IPS-20b (cell line): Measurements from ENCODE around the gene SLC39A7.
"Not testable (repeated sequence)": the region's sequence is repeated elsewhere in the genome, so short reads cannot be mapped to it uniquely, and the experiment has no call there.

ENCODE experiments used
- H3K27ac ChIP-seq: one replicate; pipeline ENCODE4 v1.5.1; 2013; ENCODE audit warnings: low read length
- H3K27me3 ChIP-seq: 2 replicates; pipeline ENCODE4 v1.6.1; 2013; ENCODE audit warnings: mild to moderate bottlenecking, low read length, inconsistent platforms; ENCODE audit not compliant: insufficient read depth
- H3K36me3 ChIP-seq: 2 replicates; pipeline ENCODE4 v1.6.1; 2013; ENCODE audit warnings: low read depth, mild to moderate bottlenecking, inconsistent platforms, low read length, moderate library complexity; ENCODE audit not compliant: insufficient read depth
- H3K4me1 ChIP-seq: 2 replicates; pipeline ENCODE4 v1.6.1; 2013; ENCODE audit warnings: mild to moderate bottlenecking, control low read depth, inconsistent platforms, low read length, moderate library complexity; ENCODE audit not compliant: insufficient read depth
- H3K4me3 ChIP-seq: 2 replicates; pipeline ENCODE4 v1.5.1; 2013; ENCODE audit warnings: mild to moderate bottlenecking, low read length, inconsistent platforms
- H3K9ac ChIP-seq: 2 replicates; pipeline ENCODE4 v1.6.1; 2013; ENCODE audit warnings: low read depth, mild to moderate bottlenecking, inconsistent platforms, low read length, moderate library complexity
- H3K9me3 ChIP-seq: 2 replicates; pipeline ENCODE4 v1.6.1; 2013; ENCODE audit warnings: mild to moderate bottlenecking, low read depth, low read length, inconsistent platforms; ENCODE audit not compliant: insufficient read depth

SLC39A7 gene

GRCh38 chr6:33211666-33212422 lies 11.2 kb downstream of the SLC39A7 start:
- Histone ChIP-seq H3K4me1 (peaks cover 12% of the 10 kb centered on the region; the same call in 1 of the 2 replicates), H3K9me3 (no peaks in the 10 kb centered on the region), H3K27me3 (peaks cover 75% of the 10 kb centered on the region), H3K27ac (no peak overlapping the region), H3K4me3 (no peak overlapping the region), H3K36me3 (peaks cover 17% of the 10 kb centered on the region), H3K9ac (no peak overlapping the region)

- no peaks in the 10 kb centered on the region for H3K9me3 ChIP-seq
- peak overlapping the region; percentile 78 for H3K4me3 ChIP-seq
- peaks cover 75% of the 10 kb centered on the region for H3K27me3 ChIP-seq
- H3K4me1 ChIP-seq: peaks cover 12% of the 10 kb centered on the region; the same call in 1 of the 2 replicates
- peaks cover 17% of the 10 kb centered on the region for H3K36me3 ChIP-seq
- no peak overlapping the region for H3K27ac ChIP-seq
- H3K9ac ChIP-seq: peak overlapping the region; percentile 65; the same call in 1 of the 2 replicates
Measured at GRCh38 chr6:33212857-33213165, 12.1 kb downstream of the SLC39A7 start.

- peak overlapping the region; percentile 78 for H3K4me3 ChIP-seq
- peaks cover 17% of the 10 kb centered on the region for H3K36me3 ChIP-seq
- no peak overlapping the region for H3K27ac ChIP-seq
- peaks cover 77% of the 10 kb centered on the region for H3K27me3 ChIP-seq
- peak overlapping the region; percentile 65; the same call in 1 of the 2 replicates for H3K9ac ChIP-seq
- no peaks in the 10 kb centered on the region for H3K9me3 ChIP-seq
- peaks cover 12% of the 10 kb centered on the region; the same call in 1 of the 2 replicates for H3K4me1 ChIP-seq
Measured at GRCh38 chr6:33213166-33213988, 12.7 kb downstream of the SLC39A7 start.

- no peak overlapping the region for H3K27ac ChIP-seq
- H3K27me3 ChIP-seq: peaks cover 83% of the 10 kb centered on the region
- peaks cover 10% of the 10 kb centered on the region; the same call in 1 of the 2 replicates for H3K4me1 ChIP-seq
- H3K36me3 ChIP-seq: peaks cover 17% of the 10 kb centered on the region
- no peaks in the 10 kb centered on the region for H3K9me3 ChIP-seq
- H3K4me3 ChIP-seq: peak overlapping the region; percentile 78
- peak overlapping the region; percentile 65; the same call in 1 of the 2 replicates for H3K9ac ChIP-seq
Measured at GRCh38 chr6:33213989-33214335, 13.3 kb downstream of the SLC39A7 start.

- no peak overlapping the region for H3K9ac ChIP-seq
- H3K27ac ChIP-seq: no peak overlapping the region
- H3K4me3 ChIP-seq: no peak overlapping the region
- peaks cover 5% of the 10 kb centered on the region; the same call in 1 of the 2 replicates for H3K36me3 ChIP-seq
- H3K27me3 ChIP-seq: peaks cover 96% of the 10 kb centered on the region
- peaks cover 6% of the 10 kb centered on the region; the same call in 1 of the 2 replicates for H3K4me1 ChIP-seq
- H3K9me3 ChIP-seq: no peaks in the 10 kb centered on the region
Measured at GRCh38 chr6:33215271-33216116, 14.8 kb downstream of the SLC39A7 start.

GRCh38 chr6:33216117-33216649 lies 15.5 kb downstream of the SLC39A7 start:
- no peak overlapping the region for H3K4me3 ChIP-seq
- no peak overlapping the region for H3K9ac ChIP-seq
- H3K36me3 ChIP-seq: no peaks in the 10 kb centered on the region
- peaks cover 91% of the 10 kb centered on the region for H3K27me3 ChIP-seq
- peaks cover 6% of the 10 kb centered on the region; the same call in 1 of the 2 replicates for H3K4me1 ChIP-seq
- no peak overlapping the region for H3K27ac ChIP-seq
- H3K9me3 ChIP-seq: no peaks in the 10 kb centered on the region

- Histone ChIP-seq H3K27me3 (peaks cover 81% of the 10 kb centered on the region), H3K27ac (no peak overlapping the region), H3K9me3 (no peaks in the 10 kb centered on the region), H3K4me3 (no peak overlapping the region), H3K9ac (no peak overlapping the region), H3K4me1 (peaks cover 6% of the 10 kb centered on the region; the same call in 1 of the 2 replicates), H3K36me3 (no peaks in the 10 kb centered on the region)
Measured at GRCh38 chr6:33217246-33217645, 16.6 kb downstream of the SLC39A7 start.

GRCh38 chr6:33217681-33218080 lies 17.0 kb downstream of the SLC39A7 start:
- Histone ChIP-seq H3K36me3 (no peaks in the 10 kb centered on the region), H3K9ac (no peak overlapping the region), H3K4me1 (peaks cover 2% of the 10 kb centered on the region; the same call in 1 of the 2 replicates), H3K27ac (no peak overlapping the region), H3K4me3 (no peak overlapping the region), H3K27me3 (peaks cover 77% of the 10 kb centered on the region), H3K9me3 (no peaks in the 10 kb centered on the region)

- not testable (repeated sequence) for H3K27me3 ChIP-seq, H3K36me3 ChIP-seq, H3K9me3 ChIP-seq, H3K27ac ChIP-seq
- Histone ChIP-seq H3K4me1 (peaks cover 12% of the 10 kb centered on the region; the same call in 1 of the 2 replicates), H3K4me3 (peak overlapping the region; percentile 15), H3K9ac (peak overlapping the region; percentile 14; the same call in 1 of the 2 replicates)
Measured at GRCh38 chr6:33226503-33227120, 25.9 kb downstream of the SLC39A7 start.

GRCh38 chr6:33235221-33235634 lies 34.6 kb downstream of the SLC39A7 start:
- H3K36me3 ChIP-seq: no peaks in the 10 kb centered on the region
- no peak overlapping the region for H3K27ac ChIP-seq
- H3K4me3 ChIP-seq: no peak overlapping the region
- no peaks in the 10 kb centered on the region for H3K9me3 ChIP-seq
- H3K9ac ChIP-seq: no peak overlapping the region
- 0 out of 2 replicates have a peak, but pooled peaks cover 11% of the 10 kb centered on the region for H3K27me3 ChIP-seq
- no peaks in the 10 kb centered on the region for H3K4me1 ChIP-seq
